HG02885 (cell line): ENCODE data around the gene GLIPR2.
"Not testable (repeated sequence)": the region's sequence is repeated elsewhere in the genome, so short reads cannot be mapped to it uniquely, and the experiment has no call there.

Source experiments
- ATAC-seq: cut with Tn5 transposase; IDR thresholded peaks from one replicate; pipeline ENCODE4 v1.9.1; 2021; ENCODE audit warnings: mild to moderate bottlenecking; ENCODE audit not compliant: unreplicated experiment, poor library complexity

The GLIPR2 gene

GRCh38 chr9:36161187-36161586 is 24.7 kb downstream of the GLIPR2 start:
- no peak for ATAC-seq

DNA sequence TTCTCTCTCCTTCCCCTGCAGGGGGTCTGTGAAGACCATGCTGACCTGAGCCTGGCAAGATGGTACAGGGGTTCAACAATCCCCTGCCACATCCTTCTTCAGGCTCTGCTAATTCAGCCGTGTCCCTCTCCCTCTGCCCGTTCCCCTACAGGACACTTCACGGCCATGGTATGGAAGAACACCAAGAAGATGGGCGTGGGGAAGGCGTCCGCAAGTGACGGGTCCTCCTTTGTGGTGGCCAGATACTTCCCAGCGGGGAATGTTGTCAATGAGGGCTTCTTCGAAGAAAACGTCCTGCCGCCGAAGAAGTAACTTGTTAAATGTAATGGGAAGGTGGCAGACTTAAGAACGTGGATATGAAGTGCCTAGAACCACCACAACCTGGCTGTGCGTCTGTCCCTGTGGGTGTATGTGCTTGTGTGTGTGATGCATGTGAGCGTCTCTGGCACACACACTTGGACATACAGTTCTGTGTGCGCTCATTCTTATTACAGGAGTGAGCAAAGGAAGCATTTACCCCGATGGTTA is 25.7 kb downstream of the GLIPR2 start:
- no peak for ATAC-seq

GRCh38 chr9:36163049-36163785 is 26.7 kb downstream of the GLIPR2 start:
- ATAC-seq, result no peak

- ATAC-seq, result no peak
These were observed 27.2 kb downstream of the GLIPR2 start for GRCh38 chr9:36163786-36164170.

- no peak for ATAC-seq
These were observed 27.8 kb downstream of the GLIPR2 start for GRCh38 chr9:36164372-36164771.

GRCh38 chr9:36164989-36165388 is 28.5 kb downstream of the GLIPR2 start:
- no peak for ATAC-seq

- ATAC-seq, result no peak
These were observed 29.3 kb downstream of the GLIPR2 start for GRCh38 chr9:36165826-36166167.

GRCh38 chr9:36166168-36166927 is 29.8 kb downstream of the GLIPR2 start:
- ATAC-seq, result peak; percentile 86

GRCh38 chr9:36169166-36169565 is 32.6 kb downstream of the GLIPR2 start, which contains the start of gene CCIN:
Gene CCIN, plus strand, starts transcription at chr9:36169388. Its CDS starts 115 bp downstream, at chr9:36169503.
- no peak for ATAC-seq

DNA sequence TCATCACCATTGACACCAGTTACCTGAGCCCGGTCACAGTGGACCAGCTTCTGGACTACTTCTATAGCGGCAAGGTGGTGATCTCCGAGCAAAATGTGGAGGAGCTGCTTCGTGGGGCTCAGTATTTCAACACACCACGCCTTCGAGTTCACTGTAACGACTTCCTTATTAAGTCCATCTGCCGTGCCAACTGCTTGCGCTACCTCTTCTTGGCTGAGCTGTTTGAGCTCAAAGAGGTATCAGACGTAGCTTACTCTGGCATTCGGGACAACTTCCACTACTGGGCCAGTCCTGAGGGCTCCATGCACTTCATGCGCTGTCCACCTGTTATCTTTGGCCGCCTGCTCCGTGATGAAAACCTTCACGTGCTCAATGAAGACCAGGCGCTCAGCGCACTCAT is 33.2 kb downstream of the GLIPR2 start:
- no peak for ATAC-seq

- ATAC-seq, result no peak
These were observed 34.0 kb downstream of the GLIPR2 start for GRCh38 chr9:36170531-36170930.

GRCh38 chr9:36173861-36174260 is 37.3 kb downstream of the GLIPR2 start:
- ATAC-seq, result no peak

DNA sequence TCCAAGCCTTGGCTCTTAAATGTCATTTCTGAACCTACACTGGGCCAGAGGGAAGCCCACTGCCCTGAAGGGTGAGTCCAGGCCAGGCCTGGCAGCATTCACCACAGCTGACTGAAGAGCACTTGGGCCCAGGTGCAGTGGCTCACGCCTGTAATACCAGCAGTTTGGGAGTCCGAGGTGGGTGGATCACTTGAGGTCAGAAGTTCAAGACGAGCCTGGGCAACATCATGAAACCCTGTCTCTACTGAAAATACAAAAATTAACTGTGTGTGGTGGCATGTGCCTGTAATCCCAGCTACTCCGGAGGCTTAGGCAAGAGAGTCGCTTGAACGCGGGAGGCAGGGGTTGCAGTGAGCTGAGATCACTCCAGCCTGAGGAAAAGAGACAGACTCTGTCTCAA is 37.7 kb downstream of the GLIPR2 start:
- no peak for ATAC-seq

DNA sequence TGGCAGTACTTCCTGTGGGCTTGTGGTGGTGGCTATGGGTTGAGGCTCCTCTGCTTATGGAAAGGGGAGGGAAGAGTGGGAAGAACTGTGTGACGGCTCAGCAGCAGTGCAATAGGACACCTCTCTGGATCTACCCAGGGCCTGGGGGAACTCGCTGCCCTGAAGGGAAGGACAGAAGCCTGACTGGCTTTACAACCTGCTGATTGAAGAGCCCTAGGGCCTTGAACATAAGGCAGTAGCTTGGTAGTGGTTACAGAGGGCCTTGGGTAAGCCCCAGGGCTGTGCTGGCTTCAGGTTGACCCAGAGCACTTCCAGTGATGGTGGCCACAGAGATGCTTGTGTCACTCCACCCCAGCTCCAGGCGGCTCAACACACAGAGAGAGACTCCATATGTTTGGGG is 38.2 kb downstream of the GLIPR2 start:
- no peak for ATAC-seq

- not testable (repeated sequence) for ATAC-seq
These were observed 38.7 kb downstream of the GLIPR2 start for GRCh38 chr9:36175209-36175608.

DNA sequence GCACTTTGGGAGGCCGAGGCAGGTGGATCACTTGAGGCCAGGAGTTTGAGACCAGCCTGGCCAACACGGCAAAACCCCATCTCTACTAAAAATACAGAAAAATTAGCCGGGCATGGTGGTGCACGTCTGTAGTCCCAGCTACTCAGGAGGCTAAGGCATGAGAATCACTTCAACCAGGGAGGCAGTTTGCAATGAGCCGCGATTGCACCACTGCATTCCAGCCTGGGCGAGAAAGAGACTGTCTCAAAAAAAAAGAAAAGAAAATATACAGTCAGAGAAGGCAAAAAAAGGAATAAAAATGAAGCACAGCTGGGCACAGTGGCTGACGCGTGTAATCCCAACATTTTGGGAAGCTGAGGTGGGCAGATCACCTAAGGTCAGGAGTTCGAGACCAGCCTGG is 40.0 kb downstream of the GLIPR2 start:
- ATAC-seq, result not testable (repeated sequence)

DNA sequence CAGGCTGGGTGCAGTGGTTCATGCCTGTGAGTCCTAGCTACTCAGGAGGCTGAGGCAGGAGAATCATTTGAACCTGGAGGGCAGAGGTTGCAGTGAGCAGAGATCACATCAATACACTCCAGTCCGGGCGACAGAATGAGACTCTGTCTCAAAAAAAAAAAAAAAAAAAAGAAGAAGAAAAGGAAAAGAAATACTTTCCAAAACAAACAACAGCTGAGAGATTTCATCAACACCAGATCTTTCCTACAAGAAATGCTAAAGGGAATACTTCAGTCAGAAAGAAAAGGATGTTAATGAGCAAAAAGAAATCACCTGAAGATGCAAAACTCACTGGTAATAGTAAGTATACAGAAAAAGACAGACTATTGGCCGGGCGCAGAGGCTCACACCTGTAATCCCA is 41.0 kb downstream of the GLIPR2 start:
- ATAC-seq, result no peak

DNA sequence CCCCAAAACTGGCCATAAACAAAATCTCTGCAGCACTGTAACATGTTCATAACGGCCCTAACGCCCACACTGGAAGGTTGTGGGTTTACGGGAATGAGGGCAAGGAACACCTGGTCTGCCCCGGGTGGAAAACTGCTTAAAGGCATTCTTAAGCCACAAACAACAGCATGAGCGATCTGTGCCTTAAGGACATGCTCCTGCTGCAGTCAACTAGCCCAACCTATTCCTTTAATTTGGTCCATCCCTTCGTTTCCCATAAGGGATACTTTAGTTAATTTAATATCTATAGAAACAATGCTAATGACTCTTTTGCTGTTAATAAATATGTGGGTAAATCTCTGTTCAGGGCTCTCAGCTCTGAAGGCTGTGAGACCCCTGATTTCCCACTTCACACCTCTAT is 43.7 kb downstream of the GLIPR2 start:
- not testable (repeated sequence) for ATAC-seq

DNA sequence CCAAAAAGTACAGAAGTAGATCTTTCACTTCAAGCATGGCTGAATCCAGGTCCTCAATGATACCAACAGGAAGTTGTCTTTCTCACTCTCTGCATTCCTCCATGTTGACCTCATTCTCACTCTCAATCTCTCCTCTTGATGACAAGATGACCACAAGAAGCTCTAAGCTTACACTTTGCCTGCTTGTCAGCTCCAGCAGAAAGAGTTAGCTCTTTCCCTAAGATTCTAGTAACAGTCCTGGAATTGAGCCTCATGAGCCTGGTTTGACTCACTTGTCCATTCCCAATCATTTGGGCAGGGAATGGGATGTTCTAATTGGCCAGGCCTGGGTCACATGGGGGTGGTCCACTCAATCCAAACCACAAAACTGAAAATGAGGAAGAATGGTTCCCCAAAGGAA is 50.9 kb downstream of the GLIPR2 start:
- no peak for ATAC-seq

GRCh38 chr9:36188212-36188611 is 51.7 kb downstream of the GLIPR2 start:
- no peak for ATAC-seq

DNA sequence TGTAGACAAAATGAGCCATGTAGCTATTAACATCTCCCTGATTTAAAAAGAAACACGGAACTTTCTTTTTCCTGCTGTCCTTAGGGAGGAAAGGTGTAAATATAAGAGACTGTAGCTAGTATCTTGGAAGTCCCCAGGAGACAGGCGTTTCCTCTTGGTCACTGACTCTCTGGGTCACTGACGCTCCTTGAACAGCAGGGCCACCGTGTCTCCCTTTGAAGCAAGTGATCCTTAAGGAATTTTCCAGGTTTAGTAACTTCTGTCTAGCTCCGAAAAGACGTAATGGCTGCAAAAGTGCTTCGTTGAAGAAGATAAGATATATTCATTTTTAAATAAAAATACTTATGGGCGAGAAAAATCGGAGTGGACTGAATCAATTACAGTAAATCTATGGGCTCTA is 53.4 kb downstream of the GLIPR2 start:
- ATAC-seq, result no peak
